ENCODE data around the gene NT5C1A.

Gene NT5C1A

DNA sequence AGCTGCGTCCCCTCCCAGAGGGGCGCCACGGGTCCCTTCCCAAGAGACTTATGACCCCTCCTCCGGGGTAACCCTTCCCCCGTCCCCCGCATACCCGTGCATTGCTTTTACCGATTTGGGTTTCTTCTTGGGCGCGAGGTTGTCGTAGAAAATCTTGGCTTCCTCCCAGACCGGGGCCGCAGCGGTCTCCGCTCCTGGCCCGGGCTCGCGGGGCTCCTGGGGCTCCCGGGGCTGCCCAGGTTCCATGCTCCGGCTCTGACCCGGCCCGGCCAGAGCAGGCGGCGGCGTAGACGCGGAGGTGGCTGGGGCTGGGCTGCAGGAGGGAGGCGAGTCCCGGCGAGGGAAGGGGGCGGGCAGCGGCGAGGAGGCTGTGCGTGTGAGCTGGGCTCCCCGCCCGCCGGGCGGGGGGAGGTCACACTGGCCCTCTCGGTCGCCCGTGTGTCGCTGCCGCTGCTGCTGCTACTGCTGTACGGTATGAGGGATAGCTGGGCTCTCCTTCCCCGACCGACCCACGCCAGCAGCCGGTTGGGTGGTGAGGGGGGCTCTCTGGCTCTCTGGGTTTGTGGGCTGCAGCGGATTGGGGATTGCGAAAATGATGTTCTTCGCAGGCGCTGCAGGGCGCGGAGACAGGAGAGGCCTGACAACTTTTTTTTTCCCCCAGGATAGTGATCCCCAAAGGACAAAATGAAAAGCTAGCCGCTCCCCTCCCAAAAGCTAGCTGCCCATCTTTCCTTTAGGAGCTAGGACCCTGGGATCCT is at the start of gene NT5C1A:
Gene NT5C1A (minus strand): TSS at position 315 of the 758 bp plus-strand sequence. CDS start 69 bp downstream, at position 246.
- no peak within 1 kb of the TSS for H3K27ac ChIP-seq
- no peak for TF ChIP-seq ZFX (IDR thresholded peaks at IDR 0.05; ENCODE audit: borderline replicate concordance)
- TF ChIP-seq, protein P1, sequence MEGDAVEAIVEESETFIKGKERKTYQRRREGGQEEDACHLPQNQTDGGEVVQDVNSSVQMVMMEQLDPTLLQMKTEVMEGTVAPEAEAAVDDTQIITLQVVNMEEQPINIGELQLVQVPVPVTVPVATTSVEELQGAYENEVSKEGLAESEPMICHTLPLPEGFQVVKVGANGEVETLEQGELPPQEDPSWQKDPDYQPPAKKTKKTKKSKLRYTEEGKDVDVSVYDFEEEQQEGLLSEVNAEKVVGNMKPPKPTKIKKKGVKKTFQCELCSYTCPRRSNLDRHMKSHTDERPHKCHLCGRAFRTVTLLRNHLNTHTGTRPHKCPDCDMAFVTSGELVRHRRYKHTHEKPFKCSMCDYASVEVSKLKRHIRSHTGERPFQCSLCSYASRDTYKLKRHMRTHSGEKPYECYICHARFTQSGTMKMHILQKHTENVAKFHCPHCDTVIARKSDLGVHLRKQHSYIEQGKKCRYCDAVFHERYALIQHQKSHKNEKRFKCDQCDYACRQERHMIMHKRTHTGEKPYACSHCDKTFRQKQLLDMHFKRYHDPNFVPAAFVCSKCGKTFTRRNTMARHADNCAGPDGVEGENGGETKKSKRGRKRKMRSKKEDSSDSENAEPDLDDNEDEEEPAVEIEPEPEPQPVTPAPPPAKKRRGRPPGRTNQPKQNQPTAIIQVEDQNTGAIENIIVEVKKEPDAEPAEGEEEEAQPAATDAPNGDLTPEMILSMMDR (IDR thresholded peaks at IDR 0.05): no peak

DNA sequence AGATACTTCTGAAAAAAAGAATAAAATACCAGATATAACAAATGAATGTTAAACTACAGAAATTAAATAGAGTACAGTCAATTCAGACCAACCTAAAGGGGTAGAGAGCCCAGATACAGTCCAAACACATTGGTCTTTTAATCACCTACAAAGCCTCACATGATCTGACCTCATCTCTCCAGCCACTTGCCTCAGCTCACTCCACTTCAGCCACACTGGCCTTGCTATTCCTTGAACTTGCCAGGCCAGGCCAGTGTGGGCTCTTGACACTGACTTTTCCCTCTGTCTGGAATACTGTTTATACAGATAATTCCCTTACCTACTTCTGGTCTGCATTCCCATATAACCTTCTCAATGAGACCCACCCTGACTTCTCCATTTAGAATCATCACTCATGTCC is 49.8 kb upstream of the NT5C1A start:
- no peak overlapping the region for H3K27ac ChIP-seq
- TF ChIP-seq ZFX (IDR thresholded peaks at IDR 0.05; ENCODE audit: borderline replicate concordance): no peak
- TF ChIP-seq, protein P1 (IDR thresholded peaks at IDR 0.05): no peak

DNA sequence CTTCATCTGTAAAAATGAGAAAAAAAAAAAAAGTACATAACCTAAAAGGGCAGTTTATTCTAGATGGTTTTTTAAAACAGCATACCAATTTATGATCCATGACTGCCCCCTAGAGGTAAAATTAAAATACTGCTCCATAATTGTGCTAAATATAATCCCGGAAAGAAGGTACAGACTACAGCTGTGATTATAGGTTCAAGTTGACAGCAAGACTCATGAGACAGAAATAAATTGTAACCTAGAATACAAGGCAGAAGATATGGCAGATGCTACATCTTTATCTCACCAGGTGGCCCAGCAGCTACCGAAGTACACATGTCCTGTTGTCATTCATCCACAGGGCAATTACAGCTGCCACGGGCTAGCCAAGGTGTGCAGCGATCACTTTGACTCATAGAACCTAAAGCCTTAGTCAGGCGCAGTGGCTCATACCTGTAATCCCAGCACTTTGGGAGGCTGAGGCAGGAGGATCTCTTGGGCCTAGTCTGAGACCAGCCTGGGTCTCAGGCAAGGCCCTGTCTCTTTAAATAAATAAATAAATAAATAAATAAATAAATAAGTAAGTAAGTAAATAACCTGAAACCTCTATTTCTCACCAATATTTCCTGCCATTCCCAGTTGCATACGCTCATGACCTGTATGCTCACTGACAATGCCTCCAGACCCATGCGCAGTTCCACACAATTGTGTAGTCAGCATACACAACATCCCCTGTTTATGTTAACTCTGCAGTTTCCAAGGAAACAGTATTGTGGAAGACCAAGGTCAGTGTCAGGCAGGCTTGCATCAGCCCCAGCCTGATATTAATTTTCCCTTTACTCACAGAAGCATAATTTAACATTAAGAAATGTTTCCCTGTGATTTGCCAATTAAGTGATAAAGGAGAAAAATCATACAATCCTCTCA is 48.4 kb upstream of the NT5C1A start:
- H3K27ac ChIP-seq: no peak overlapping the region

GRCh38 chr1:39717809-39718208 is 45.9 kb upstream of the NT5C1A start:
- TF ChIP-seq ZFX (IDR thresholded peaks at IDR 0.05; ENCODE audit: borderline replicate concordance): no peak
- TF ChIP-seq, protein P1 (IDR thresholded peaks at IDR 0.05): no peak
- no peak overlapping the region for H3K27ac ChIP-seq

More for the DNA sequence above, 48.4 kb upstream of the NT5C1A start:
- TF ChIP-seq ZFX (IDR thresholded peaks at IDR 0.05; ENCODE audit: borderline replicate concordance): no peak
- TF ChIP-seq, protein P1 (IDR thresholded peaks at IDR 0.05): peak; percentile 78

DNA sequence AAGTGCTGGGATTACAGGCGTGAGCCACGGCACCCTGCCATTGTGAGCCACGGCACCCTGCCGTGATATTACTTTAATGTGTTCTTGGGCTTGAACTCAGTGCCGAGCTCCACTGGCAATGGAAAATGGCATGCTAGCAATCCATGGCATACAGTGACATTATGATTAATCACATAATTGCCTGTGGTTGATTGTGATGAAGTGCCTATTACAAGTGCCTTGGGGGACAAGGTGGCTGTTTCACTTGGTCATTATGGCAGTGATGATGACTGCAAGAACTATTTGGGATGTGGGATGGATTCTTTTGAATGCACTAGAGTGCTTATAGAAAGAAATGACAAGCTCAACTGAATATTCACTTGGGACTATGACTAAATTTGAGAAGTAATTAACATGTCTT is 41.6 kb upstream of the NT5C1A start:
- no peak overlapping the region for H3K27ac ChIP-seq
- no peak for TF ChIP-seq ZFX (IDR thresholded peaks at IDR 0.05; ENCODE audit: borderline replicate concordance)

GRCh38 chr1:39711966-39712340 is 40.0 kb upstream of the NT5C1A start:
- TF ChIP-seq ZFX (IDR thresholded peaks at IDR 0.05; ENCODE audit: borderline replicate concordance): no peak
- TF ChIP-seq, protein P1 (IDR thresholded peaks at IDR 0.05): no peak

DNA sequence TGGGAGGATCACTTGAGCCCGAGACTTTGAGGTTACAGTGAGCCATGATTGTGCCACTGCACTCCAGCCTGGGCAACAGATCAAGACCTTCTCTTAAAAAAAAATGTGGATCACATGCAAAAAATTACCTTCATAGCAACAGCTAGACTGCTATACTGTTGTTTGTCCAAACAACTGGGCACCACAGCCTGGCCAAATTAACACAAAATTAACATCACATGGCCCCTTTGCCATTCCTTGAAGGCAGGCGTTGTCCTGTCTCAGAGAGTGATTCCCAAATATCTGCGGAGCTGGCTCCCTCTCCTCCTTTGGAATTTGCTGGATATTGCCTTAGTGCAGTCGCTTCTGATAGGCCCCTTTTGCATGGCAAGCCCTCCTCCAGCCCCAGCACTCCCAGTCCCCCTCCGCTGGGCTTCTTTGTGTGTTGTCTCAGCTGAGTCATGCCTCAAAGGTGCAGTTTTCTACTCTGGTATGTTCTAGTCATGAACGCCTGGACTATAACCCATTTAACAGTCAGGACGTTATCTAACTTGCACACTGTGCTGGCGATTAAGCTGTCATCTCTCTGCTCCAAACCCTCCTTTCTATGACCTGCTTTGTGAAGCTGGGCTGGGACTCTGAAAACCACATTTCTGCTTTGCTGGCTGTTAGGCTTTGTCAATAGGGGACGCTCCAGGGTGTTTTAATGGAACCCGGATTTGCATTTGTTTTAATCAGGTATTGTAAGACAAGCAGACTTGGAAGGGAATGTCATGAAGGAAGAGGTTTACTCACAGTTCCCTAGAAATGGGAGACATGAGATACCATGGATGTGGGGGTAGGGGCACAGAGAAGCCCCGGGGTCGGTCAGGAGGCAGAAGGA is 39.4 kb upstream of the NT5C1A start:
- TF ChIP-seq, protein P1 (IDR thresholded peaks at IDR 0.05): no peak
- no peak for TF ChIP-seq ZFX (IDR thresholded peaks at IDR 0.05; ENCODE audit: borderline replicate concordance)
- H3K27ac ChIP-seq: no peak overlapping the region

More at GRCh38 chr1:39711966-39712340, 40.0 kb upstream of the NT5C1A start:
- no peak overlapping the region for H3K27ac ChIP-seq

All from 22Rv1 (cell line).